HepG2 (cell line): ENCODE measurements around the gene MRPL28. TPM values are rescaled to one million over a fixed set of nuclear protein-coding genes. Genes with fewer than 3 reads are reported as not detected.

Experiments
- GTF3A ChIP-seq: sonication (generic); formaldehyde crosslinking; conservative IDR thresholded peaks from 2 replicates; pipeline ENCODE4 v1.4.0; 2020; ENCODE audit warnings: mild to moderate bottlenecking, missing genetic modification reagents
- NCOA2 ChIP-seq: sonication (generic); formaldehyde crosslinking; IDR thresholded peaks from 2 replicates; pipeline ENCODE4 v1.8.0; 2022; ENCODE audit warnings: inconsistent platforms
- polyA plus RNA-seq, 8 experiments: library from polyadenylated mRNA; depleted of rRNA in 3 of 8; stranded (reverse) in 7 of 8; unstranded in 1 of 8; fragments of >200 nt; fragmentation: Illumina TruSeq in 4 of 8; extraction: Trizol in 4 of 8; gene quantifications; 2 replicates each; pipeline versions ENCODE4 v1.2.1 to v1.2.3, GENCODE V29; 2011 to 2016; ENCODE audit warnings: low read depth in 4 of 8, missing spikeins in 1 of 8, mixed read lengths in 1 of 8; ENCODE audit not compliant: insufficient read depth in 1 of 8
- total RNA-seq, 5 experiments: library from RNA; depleted of rRNA; stranded (reverse); fragments of >200 nt; fragmentation: Illumina TruSeq; extraction: Trizol; gene quantifications; 2 replicates each; pipeline ENCODE4 v1.2.3, GENCODE V29; 2016; ENCODE audit warnings: low read depth in 1 of 5
- TF ChIP-seq, protein P1 (sequence below): sonication (generic); formaldehyde crosslinking; IDR thresholded peaks from 2 replicates; pipeline ENCODE4 v1.5.0; 2020; ENCODE audit warnings: mild to moderate bottlenecking, missing genetic modification reagents
- TF ChIP-seq, protein P2 (sequence below): sonication (generic); formaldehyde crosslinking; IDR thresholded peaks from 2 replicates; pipeline ENCODE4 v1.8.1; 2023; ENCODE audit warnings: mild to moderate bottlenecking, inconsistent platforms, moderate library complexity, missing genetic modification reagents, borderline replicate concordance
- TF ChIP-seq, protein P3 (sequence below), 2 experiments: fragments of 450-650 bp in 1 of 2; sonication (generic) in 1 of 2; formaldehyde crosslinking in 1 of 2; IDR thresholded peaks; 2 replicates each; pipeline versions ENCODE4 v1.6.1 to v1.8.0; 2016 to 2022; ENCODE audit warnings: antibody characterized with exemption in 1 of 2, mild to moderate bottlenecking in 1 of 2, missing genetic modification reagents in 1 of 2

MRPL28 gene
- total and polyA plus RNA-seq, 2 of the 13 experiments (the other 11 are each of a cell fraction or from before 2014, with no cell fraction given), result 114 to 135 TPM

DNA sequence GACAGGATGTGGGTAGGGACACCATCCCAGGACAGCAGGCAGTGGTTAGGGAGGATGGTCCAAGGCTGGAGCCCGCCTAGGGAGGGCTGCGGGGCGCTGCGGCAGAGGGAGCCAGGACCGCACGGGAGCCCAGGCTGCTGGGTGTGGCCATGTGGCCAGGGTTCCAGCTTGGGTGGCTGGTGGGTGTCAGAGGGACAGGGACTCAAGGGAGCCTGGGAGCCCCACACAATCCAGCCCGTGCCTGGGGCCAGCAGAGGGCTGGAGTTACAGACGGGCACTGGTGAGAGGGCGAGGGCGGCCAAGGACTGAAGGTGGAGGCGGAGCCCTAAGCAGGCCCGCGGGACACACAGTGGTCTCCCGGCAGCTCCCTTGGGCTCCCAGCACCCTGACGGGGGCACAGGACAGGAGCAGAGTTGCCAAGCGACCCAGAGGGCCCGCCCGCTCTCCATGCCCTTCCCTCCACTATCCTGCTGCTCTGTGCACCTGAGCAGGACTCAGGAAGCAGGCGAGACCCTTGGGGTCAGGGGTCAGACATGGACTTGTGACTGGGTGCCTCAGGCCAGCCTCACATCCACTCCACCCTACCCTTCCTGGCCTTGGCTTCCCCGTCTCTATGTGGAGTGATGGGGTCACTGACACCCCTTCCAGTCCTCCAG lies 7.1 kb downstream of the MRPL28 start (continued):
- TF ChIP-seq, protein P1, sequence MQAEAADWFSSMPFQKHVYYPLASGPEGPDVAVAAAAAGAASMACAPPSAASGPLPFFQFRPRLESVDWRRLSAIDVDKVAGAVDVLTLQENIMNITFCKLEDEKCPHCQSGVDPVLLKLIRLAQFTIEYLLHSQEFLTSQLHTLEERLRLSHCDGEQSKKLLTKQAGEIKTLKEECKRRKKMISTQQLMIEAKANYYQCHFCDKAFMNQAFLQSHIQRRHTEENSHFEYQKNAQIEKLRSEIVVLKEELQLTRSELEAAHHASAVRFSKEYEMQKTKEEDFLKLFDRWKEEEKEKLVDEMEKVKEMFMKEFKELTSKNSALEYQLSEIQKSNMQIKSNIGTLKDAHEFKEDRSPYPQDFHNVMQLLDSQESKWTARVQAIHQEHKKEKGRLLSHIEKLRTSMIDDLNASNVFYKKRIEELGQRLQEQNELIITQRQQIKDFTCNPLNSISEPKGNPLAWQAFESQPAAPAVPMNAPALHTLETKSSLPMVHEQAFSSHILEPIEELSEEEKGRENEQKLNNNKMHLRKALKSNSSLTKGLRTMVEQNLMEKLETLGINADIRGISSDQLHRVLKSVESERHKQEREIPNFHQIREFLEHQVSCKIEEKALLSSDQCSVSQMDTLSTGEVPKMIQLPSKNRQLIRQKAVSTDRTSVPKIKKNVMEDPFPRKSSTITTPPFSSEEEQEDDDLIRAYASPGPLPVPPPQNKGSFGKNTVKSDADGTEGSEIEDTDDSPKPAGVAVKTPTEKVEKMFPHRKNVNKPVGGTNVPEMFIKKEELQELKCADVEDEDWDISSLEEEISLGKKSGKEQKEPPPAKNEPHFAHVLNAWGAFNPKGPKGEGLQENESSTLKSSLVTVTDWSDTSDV (CRISPR knock-in tag), result 0 out of 2 replicates have a peak, but pooled peaks have one; percentile 40
- TF ChIP-seq GTF3A (CRISPR knock-in tag), result no peak
- TF ChIP-seq NCOA2 (CRISPR knock-in tag), result no peak
- TF ChIP-seq, protein P2, sequence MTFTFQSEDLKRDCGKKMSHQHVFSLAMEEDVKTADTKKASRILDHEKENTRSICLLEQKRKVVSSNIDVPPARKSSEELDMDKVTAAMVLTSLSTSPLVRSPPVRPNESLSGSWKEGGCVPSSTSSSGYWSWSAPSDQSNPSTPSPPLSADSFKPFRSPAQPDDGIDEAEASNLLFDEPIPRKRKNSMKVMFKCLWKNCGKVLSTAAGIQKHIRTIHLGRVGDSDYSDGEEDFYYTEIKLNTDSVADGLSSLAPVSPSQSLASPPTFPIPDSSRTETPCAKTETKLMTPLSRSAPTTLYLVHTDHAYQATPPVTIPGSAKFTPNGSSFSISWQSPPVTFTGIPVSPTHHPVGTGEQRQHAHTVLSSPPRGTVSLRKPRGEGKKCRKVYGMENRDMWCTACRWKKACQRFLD (CRISPR knock-in tag), result no peak
- TF ChIP-seq, protein P3, sequence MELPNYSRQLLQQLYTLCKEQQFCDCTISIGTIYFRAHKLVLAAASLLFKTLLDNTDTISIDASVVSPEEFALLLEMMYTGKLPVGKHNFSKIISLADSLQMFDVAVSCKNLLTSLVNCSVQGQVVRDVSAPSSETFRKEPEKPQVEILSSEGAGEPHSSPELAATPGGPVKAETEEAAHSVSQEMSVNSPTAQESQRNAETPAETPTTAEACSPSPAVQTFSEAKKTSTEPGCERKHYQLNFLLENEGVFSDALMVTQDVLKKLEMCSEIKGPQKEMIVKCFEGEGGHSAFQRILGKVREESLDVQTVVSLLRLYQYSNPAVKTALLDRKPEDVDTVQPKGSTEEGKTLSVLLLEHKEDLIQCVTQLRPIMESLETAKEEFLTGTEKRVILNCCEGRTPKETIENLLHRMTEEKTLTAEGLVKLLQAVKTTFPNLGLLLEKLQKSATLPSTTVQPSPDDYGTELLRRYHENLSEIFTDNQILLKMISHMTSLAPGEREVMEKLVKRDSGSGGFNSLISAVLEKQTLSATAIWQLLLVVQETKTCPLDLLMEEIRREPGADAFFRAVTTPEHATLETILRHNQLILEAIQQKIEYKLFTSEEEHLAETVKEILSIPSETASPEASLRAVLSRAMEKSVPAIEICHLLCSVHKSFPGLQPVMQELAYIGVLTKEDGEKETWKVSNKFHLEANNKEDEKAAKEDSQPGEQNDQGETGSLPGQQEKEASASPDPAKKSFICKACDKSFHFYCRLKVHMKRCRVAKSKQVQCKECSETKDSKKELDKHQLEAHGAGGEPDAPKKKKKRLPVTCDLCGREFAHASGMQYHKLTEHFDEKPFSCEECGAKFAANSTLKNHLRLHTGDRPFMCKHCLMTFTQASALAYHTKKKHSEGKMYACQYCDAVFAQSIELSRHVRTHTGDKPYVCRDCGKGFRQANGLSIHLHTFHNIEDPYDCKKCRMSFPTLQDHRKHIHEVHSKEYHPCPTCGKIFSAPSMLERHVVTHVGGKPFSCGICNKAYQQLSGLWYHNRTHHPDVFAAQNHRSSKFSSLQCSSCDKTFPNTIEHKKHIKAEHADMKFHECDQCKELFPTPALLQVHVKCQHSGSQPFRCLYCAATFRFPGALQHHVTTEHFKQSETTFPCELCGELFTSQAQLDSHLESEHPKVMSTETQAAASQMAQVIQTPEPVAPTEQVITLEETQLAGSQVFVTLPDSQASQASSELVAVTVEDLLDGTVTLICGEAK (IDR thresholded peaks at IDR 0.05), result no peak
- TF ChIP-seq, protein P3 (CRISPR knock-in tag; IDR thresholded peaks at IDR 0.05), result peak; percentile 52; the same call in 1 of the 2 replicates
